Aorta (tissue), 5 donors: ENCODE results near the gene CRISP3. TPM values are rescaled to one million over a fixed set of nuclear protein-coding genes. Genes with fewer than 3 reads are reported as not detected.
"Not testable (repeated sequence)": the region's sequence is repeated elsewhere in the genome, so short reads cannot be mapped to it uniquely, and the experiment has no call there.

Source experiments
- ATAC-seq: fragments of 200-7000 bp; cut with Tn5 transposase; one replicate; pipeline ENCODE4 v1.9.1; 2022; ENCODE audit warnings: moderate library complexity; ENCODE audit not compliant: low FRiP score
- DNase-seq, 2 donors: peaks; one replicate each; pipeline ENCODE4 v3.0.0-alpha.2; 2020
- H3K27ac ChIP-seq, 2 donors: one replicate each; pipeline ENCODE4 v1.5.1; 2013; ENCODE audit warnings: low read length in 2 of 2, mild to moderate bottlenecking in 2 of 2, moderate library complexity in 2 of 2, control low read depth in 1 of 2, inconsistent platforms in 1 of 2, low read depth in 1 of 2
- H3K27me3 ChIP-seq, 2 donors: one replicate each; pipeline ENCODE4 v1.6.1; 2013; ENCODE audit warnings: control low read depth in 1 of 2, low read length in 1 of 2, mild to moderate bottlenecking in 1 of 2, moderate library complexity in 1 of 2; ENCODE audit not compliant: insufficient read depth in 2 of 2, control insufficient read depth in 1 of 2
- H3K36me3 ChIP-seq, 2 donors: one replicate each; pipeline ENCODE4 v1.6.1; 2013; ENCODE audit warnings: control low read depth in 1 of 2, low read length in 1 of 2, mild to moderate bottlenecking in 1 of 2; ENCODE audit not compliant: insufficient read depth in 2 of 2, control insufficient read depth in 1 of 2
- H3K4me1 ChIP-seq, 2 donors: one replicate each; pipeline ENCODE4 v1.6.1; 2013; ENCODE audit warnings: low read length in 2 of 2, control low read depth in 1 of 2, mild to moderate bottlenecking in 1 of 2, moderate library complexity in 1 of 2; ENCODE audit not compliant: insufficient read depth in 2 of 2, control insufficient read depth in 1 of 2
- H3K4me3 ChIP-seq, 2 donors: one replicate each; pipeline ENCODE4 v1.5.1; 2013; ENCODE audit warnings: low read length in 2 of 2, control low read depth in 1 of 2, mild to moderate bottlenecking in 1 of 2
- H3K9me3 ChIP-seq: one replicate; pipeline ENCODE4 v1.6.1; 2013; ENCODE audit warnings: mild to moderate bottlenecking, low read length; ENCODE audit not compliant: control insufficient read depth
- WGBS, 2 donors: extraction: QIAGEN DNeasy Blood & Tissue Kit; methylation state at CpG; one replicate each; pipeline ENCODE4 v1.1.7; 2013; 5-methylcytosine and 5-hydroxymethylcytosine counted together
- intact Hi-C, 2 donors: fragments of 100-400 bp; cut with DNase I; formaldehyde crosslinking; loops; one replicate each; pipeline versions ENCODE4 v1.14.2 to v1.15.0; 2022
- polyA plus RNA-seq, 2 donors: library from polyadenylated mRNA; stranded (reverse); fragments of 200-250 nt; gene quantifications; one replicate each; pipeline ENCODE4 v1.2.3, GENCODE V29; 2013
- total RNA-seq, 2 donors: library from RNA; stranded (reverse); fragmentation: NEBNext Ultra II Directional; extraction: Animal tissue kit (Norgen Biotek cat#: 25700); gene quantifications; one replicate each; pipeline ENCODE4 v1.2.1, GENCODE V29; 2021
- donor health status: healthy with polysubstance abuse.
- donor health status: Bipolar disorder and iron deficiency.
- donor health status: DM: no; HTN: no; CAD: no.
- donor health status: DM: no; HTN: no; CAD: no.
- donor health status: DM: yes; HTN: yes; CAD: no.

Gene CRISP3
- total and polyA plus RNA-seq, 4 donors: 0.05 TPM; not detected in 3

GRCh38 chr6:49766762-49767161 lies 22.6 kb upstream of the CRISP3 start:
- no peaks in the 10 kb centered on the region for H3K4me1 ChIP-seq
- DNase-seq: no peak
- intact Hi-C loops: no loop called here
- no peaks in the 10 kb centered on the region for H3K9me3 ChIP-seq
- no peak overlapping the region for H3K27ac ChIP-seq
- H3K27me3 ChIP-seq: no peaks in the 10 kb centered on the region
- 57 to 72% methylated on average over 2 of the region's 2 CpGs for WGBS, 2 donors
- no peaks in the 10 kb centered on the region for H3K36me3 ChIP-seq
- ATAC-seq: no peak
- H3K4me3 ChIP-seq: no peak overlapping the region

DNA sequence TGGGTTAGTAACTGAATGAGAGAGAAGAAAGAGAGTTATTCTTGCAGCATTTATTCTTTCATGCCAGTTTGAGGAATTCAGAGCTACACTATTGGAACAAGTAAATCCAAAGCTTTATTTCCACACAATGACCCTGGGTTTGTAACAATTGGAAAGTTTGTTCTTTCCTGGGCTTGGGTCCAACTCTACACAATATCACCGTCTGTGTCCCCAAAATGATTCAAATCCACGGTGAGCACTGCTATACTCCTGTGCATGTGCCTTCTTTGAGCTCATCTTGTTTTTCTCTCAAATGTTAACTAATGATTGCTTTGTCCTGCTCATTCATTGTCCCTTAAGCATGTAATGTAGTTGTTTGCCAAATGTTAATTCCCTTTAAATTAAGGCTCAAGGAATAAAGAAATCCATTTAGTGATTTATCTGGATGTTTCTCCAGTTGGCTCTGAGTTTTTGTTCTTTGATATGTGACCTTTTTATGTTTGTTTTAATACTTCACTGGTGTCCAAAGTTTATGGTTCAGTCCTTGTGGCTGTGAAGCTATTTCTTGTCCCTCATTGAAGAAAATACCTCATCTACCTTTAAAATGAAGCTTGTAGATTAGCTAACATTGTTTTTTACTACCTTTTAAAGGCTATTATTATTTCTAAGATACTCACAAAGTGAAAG lies 20.5 kb upstream of the CRISP3 start:
- intact Hi-C loops: no loop called here
- Histone ChIP-seq H3K4me3 (no peak overlapping the region), H3K36me3 (no peaks in the 10 kb centered on the region), H3K27me3 (no peaks in the 10 kb centered on the region), H3K27ac (no peak overlapping the region), H3K9me3 (no peaks in the 10 kb centered on the region), H3K4me1 (no peaks in the 10 kb centered on the region)
- 50 to 51% methylated on average over 2 of the region's 2 CpGs for WGBS, 2 donors
- no peak for DNase-seq
- no peak for ATAC-seq

DNA sequence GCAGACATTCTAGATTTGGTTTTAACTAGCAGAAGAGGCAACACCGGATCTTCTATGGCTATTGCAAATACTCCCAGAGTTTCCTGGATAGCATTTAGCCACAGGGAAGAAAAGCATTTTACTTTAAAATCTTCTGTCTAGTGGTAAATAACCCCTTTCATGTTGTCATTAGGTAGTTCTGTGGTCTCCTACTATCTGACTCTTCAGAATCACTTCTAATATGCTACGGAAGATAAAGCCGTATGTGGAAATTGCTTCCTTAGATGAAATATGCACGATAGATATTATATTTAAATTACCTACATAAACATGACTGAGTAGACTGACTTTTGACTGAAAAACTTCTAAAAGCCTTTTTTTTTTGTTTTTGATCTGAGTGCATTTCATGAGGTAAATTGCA lies 759 bp downstream of the CRISP3 start:
- no peak overlapping the region for H3K27ac ChIP-seq
- no peaks in the 10 kb centered on the region for H3K36me3 ChIP-seq
- no peaks in the 10 kb centered on the region for H3K9me3 ChIP-seq
- no peak for DNase-seq
- no peak for ATAC-seq
- no peaks in the 10 kb centered on the region for H3K4me1 ChIP-seq
- no peaks in the 10 kb centered on the region for H3K27me3 ChIP-seq
- H3K4me3 ChIP-seq: no peak overlapping the region
- intact Hi-C loops: no loop called here
- 85 to 86% methylated on average over 4 of the region's 4 CpGs for WGBS, 2 donors

DNA sequence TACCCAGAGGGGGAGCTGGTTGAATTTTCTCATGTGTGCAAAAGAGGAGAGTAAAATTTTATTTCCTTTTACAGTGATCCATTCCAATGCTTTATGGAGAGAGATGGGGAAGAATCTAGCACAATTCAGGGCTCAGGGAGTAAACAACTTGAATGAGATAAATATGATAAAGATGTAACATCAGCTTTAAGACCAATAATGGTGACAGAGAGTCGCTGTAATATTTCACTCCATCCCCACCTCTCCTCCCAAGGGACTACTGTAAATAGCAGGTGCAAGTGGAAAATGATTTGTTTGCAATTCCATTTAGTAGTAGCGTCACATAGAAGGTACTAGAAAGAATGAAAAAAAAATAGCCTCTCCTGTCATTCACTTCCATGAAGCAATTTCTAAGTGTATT lies 4.8 kb downstream of the CRISP3 start:
- ATAC-seq: no peak
- H3K36me3 ChIP-seq: no peaks in the 10 kb centered on the region
- H3K4me1 ChIP-seq: no peaks in the 10 kb centered on the region
- H3K27me3 ChIP-seq: no peaks in the 10 kb centered on the region
- DNase-seq: no peak
- H3K9me3 ChIP-seq: no peaks in the 10 kb centered on the region
- intact Hi-C loops: no loop called here
- no peak overlapping the region for H3K4me3 ChIP-seq
- H3K27ac ChIP-seq: no peak overlapping the region
- WGBS, 2 donors: 64 to 75% methylated on average over 2 of the region's 2 CpGs

- Histone ChIP-seq H3K27ac (no peak overlapping the region), H3K4me3 (no peak overlapping the region), H3K9me3 (no peaks in the 10 kb centered on the region), H3K36me3 (no peaks in the 10 kb centered on the region), H3K4me1 (no peaks in the 10 kb centered on the region), H3K27me3 (no peaks in the 10 kb centered on the region)
- intact Hi-C loops: no loop called here
- 30 to 34% methylated on average over 4 of the region's 4 CpGs for WGBS, 2 donors
- DNase-seq (no peak), ATAC-seq (no peak)
Observed at GRCh38 chr6:49736017-49736508, 8.1 kb downstream of the CRISP3 start.

DNA sequence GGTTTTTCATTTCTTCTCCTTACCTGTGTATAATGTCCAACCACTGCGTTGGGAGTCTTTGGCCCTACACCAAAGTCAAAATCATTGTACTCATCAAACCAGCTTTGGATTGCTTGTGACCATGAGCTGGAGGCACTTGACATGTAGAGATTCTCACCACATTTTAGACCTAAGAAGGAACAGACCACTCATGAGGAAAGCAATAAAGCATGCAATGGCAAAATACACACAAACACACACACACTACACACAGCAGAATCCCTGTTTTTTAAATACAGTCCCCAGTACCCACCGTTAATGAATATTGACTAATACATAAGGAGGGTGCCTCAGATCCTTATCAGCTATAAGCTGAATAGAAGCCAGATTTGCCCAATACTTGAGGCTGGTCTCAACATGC lies 10.5 kb downstream of the CRISP3 start:
- no peak for DNase-seq
- no peak for ATAC-seq
- no peaks in the 10 kb centered on the region for H3K27me3 ChIP-seq
- no peaks in the 10 kb centered on the region for H3K9me3 ChIP-seq
- no peak overlapping the region for H3K27ac ChIP-seq
- H3K4me3 ChIP-seq: no peak overlapping the region
- no peaks in the 10 kb centered on the region for H3K36me3 ChIP-seq
- intact Hi-C loops: no loop called here
- WGBS, 2 donors: 54 to 67% methylated on average over 2 of the region's 2 CpGs
- H3K4me1 ChIP-seq: no peaks in the 10 kb centered on the region

GRCh38 chr6:49732781-49733180 lies 11.4 kb downstream of the CRISP3 start:
- H3K27me3 ChIP-seq: no peaks in the 10 kb centered on the region
- intact Hi-C loops: no loop called here
- H3K9me3 ChIP-seq: no peaks in the 10 kb centered on the region
- no peak overlapping the region for H3K4me3 ChIP-seq
- H3K36me3 ChIP-seq: no peaks in the 10 kb centered on the region
- WGBS, 2 donors: 68 to 80% methylated on average over 3 of the region's 3 CpGs
- ATAC-seq: no peak
- H3K4me1 ChIP-seq: no peaks in the 10 kb centered on the region
- no peak overlapping the region for H3K27ac ChIP-seq
- DNase-seq: no peak

DNA sequence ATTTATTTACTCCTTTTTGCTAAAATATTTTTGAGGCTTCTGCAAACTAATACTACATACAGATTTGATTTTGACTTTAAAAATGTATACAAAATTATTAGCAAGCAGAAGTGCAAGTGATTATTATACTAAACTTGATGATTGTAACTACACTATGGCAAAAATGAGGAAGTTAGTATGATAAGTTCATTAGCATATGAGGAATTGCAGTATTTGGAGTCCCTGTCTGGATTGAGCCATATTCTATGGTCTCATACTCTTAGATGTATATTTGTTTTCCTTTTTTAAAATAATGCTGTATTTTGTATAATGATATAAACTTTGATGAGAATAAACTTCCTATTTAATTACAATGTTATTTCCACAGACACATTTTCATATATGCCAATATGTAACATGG lies 13.9 kb downstream of the CRISP3 start:
- intact Hi-C loops: no loop called here
- Histone ChIP-seq H3K27ac (no peak overlapping the region), H3K9me3 (no peaks in the 10 kb centered on the region), H3K27me3 (no peaks in the 10 kb centered on the region), H3K4me1 (no peaks in the 10 kb centered on the region), H3K36me3 (no peaks in the 10 kb centered on the region), H3K4me3 (no peak overlapping the region)
- DNase-seq (no peak), ATAC-seq (no peak)

DNA sequence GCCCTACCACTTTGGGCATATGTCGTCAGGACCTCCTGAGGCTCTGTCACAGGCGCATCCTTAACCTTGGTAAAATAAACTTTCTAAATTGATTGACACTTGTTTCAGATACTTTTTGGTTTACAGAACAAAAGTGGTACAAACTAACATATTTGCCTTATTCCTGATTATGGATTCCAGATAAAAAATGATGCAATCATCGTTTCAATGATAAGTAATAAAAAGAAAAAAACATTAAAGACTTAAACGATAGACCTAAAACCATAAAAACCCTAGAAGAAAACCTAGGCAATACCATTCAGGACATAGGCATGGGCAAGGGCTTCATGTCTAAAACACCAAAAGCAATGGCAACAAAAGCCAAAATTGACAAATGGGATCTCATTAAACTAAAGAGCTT lies 20.3 kb downstream of the CRISP3 start:
- H3K36me3 ChIP-seq, H3K4me3 ChIP-seq, DNase-seq, intact Hi-C loops, H3K27me3 ChIP-seq, H3K9me3 ChIP-seq, ATAC-seq, H3K4me1 ChIP-seq, H3K27ac ChIP-seq: not testable (repeated sequence)
- 70 to 85% methylated on average over 4 of the region's 4 CpGs for WGBS, 2 donors
